Measurements from ENCODE around the gene DUXB.

The DUXB gene

DNA sequence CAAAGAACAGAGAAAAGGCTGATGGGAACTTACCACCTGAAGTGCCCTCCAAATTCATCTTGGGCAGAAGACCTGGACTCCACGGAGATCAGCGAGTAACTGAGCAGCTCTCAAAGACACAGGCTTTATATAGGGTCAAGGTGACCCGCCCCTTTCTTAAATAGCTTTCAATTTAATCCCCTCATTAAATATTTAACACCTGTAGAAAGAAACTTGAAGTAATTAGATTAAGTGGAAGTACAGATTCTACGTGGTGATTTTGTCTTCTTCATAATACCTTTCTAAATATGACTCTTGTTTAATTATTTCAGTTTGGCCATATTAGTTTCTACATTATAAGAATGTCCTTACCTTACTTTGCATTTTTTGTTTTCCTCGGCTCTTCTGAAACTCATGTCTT is at the start of gene DUXB:
DUXB (minus strand) TSS at position 101 of the 400 bp plus-strand sequence; CDS start at position 58, 43 bp downstream.
- DNase-seq, result no peak

GRCh38 chr16:75750528-75750927 is 49.3 kb upstream of the DUXB start:
- DNase-seq, result no peak

DNA sequence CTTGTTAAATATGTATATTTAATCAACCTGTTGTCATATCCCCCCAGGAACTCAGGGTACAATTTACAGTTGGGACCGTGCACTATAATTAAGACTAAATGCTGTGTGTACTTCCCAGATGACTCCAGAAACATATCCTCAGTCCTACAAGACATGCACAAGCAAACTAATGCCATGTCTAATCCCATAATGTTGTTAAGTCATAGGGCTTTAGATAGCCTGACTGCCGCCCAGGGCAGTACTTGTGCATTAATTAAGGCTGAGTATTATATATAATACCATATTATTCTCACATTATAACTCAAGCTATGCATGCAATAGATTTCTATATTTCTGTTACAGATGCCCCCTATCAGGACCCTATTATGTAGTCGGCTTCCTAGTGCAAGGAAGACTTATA is 45.1 kb upstream of the DUXB start:
- DNase-seq, result no peak

DNA sequence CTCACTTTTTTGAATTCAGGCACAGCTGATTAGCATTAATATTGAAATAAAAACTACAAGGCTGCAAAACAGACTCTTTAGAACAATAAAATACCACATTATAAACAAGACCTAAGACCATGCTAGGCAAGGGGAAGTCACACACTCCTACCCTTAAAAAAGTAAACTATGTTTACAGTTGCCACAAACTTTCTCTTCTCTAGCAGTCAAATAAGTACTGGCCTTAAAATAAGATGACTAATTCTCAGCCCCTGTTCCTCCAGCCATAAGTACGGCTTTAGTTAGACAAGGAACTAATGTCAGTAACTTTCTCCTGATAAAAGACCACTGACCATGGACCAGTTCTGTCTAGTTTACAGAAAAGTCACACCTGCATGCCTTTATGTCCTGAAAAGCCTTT is 44.6 kb upstream of the DUXB start:
- no peak for DNase-seq

- no peak for DNase-seq
Measured at GRCh38 chr16:75745242-75745641, 44.0 kb upstream of the DUXB start.

- no peak for DNase-seq
Measured at GRCh38 chr16:75742424-75743047, 41.3 kb upstream of the DUXB start.

DNA sequence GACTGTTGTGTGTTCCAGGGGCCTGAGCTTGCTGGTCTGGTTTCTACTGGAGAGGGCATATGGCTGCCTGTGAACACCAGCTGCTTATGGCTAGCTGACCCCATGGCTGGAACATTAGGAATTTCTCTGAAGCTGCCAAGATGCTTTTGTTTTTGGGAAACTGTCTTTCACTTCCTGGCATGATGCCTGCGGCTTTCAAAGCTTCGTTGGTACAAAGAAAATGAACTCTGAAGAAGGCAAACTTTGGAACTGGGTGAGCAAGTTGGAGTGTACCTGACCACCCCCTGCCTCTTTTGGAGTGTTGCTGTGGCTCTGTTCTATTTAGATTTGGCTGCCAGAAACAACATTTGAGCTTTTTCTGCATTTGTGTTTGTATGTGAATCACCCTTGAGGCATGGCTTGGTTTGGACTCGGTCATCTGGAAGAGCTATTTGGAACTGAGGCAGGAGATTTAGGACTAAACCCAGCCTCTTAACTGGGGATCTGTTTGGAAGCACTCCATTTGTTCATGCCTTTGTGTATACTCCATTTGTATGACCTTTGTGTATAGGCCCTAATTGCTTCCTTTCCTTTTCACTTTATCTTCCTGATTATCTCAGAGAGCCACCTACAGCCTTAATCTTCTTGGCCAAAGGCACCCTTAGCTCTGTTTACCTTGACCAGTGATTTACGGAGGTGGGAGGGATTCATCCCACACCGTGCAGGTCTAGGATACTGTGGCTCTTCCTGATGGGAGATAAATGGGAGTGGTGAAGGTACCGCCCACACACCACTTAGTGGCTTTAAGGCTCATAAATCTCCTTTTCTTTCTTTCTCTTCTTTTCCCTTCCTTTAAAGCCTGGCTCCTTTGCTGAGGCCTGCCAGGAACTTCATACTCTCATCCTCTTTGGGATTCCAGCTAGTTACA is 32.3 kb upstream of the DUXB start:
- no peak for DNase-seq

- DNase-seq, result no peak
Measured at GRCh38 chr16:75732871-75733270, 31.6 kb upstream of the DUXB start.

- no peak for DNase-seq
Measured at GRCh38 chr16:75727221-75727620, 26.0 kb upstream of the DUXB start.

GRCh38 chr16:75726390-75726789 is 25.1 kb upstream of the DUXB start, which contains the start of gene CPHXL:
TSS of gene CPHXL (minus strand) at chr16:75726490. CDS start at chr16:75726442, 48 bp downstream.
- DNase-seq, result no peak

- DNase-seq, result no peak
Measured at GRCh38 chr16:75718452-75718851, 17.2 kb upstream of the DUXB start.

DNA sequence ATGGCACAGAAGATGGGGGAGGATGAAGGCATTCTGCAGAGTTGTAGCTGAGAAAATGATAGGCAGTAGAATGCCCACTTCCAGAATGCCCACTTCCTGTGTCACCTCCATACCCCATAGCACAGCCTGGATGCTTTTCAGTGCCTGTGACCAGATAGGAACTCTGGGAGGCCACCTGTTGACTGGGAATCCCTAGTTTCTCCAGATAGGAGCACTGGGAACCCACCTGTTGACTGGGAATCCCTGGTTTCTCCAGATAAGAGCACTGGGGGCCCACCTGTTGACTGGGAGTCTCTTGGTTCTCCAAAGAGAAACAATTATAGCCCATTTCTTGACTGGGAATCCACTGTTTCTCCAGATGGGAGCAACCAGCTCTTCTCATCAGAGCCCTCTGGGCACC is 13.4 kb upstream of the DUXB start:
- DNase-seq, result no peak

- DNase-seq, result no peak
Measured at GRCh38 chr16:75710344-75710743, 9.1 kb upstream of the DUXB start.

GRCh38 chr16:75703306-75703705 is 2.0 kb upstream of the DUXB start:
- DNase-seq, result no peak

DNA sequence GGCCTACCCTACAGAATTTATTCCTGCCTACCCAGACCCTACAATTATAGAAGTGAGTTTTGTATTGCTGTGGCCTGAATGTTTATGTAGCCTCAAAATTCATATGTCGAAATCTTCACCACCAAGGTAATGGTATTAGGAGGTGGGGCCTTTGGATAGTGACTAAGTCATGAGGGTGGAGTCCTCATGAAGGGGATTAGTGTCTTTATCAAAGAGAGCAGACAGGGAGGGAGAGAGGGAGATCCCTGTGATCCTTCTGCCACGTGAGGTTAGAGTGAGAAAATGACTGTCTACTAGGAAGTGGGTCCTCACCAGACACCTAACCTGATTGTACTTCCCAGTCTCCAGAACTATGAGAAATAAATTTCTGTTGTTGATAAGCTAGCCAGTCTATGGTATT is 981 bp upstream of the DUXB start:
- DNase-seq, result no peak

GRCh38 chr16:75697571-75697970 is 3.7 kb downstream of the DUXB start:
- DNase-seq, result no peak

- DNase-seq, result no peak
Measured at GRCh38 chr16:75695708-75696107, 5.6 kb downstream of the DUXB start.

DNA sequence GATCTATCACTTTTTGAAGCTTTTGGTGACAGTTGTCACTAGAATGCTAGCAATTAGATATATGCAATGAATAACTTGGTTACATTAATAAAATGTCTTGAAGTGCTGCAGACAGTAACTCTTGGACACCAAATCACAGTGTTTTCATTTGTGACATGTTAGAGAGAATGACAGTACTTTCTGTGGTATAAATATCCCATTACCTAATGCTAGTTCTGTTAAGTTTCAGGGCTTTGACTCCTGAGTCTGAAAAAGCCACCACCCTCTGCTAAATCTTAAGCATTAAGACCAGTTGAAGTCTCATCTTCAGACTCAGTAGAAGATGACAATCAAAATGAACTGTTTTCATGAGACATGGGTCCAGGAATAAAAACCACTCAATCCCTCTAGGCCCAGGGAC is 13.9 kb downstream of the DUXB start:
- DNase-seq, result no peak

GRCh38 chr16:75682308-75682707 is 19.0 kb downstream of the DUXB start:
- DNase-seq, result no peak

DNA sequence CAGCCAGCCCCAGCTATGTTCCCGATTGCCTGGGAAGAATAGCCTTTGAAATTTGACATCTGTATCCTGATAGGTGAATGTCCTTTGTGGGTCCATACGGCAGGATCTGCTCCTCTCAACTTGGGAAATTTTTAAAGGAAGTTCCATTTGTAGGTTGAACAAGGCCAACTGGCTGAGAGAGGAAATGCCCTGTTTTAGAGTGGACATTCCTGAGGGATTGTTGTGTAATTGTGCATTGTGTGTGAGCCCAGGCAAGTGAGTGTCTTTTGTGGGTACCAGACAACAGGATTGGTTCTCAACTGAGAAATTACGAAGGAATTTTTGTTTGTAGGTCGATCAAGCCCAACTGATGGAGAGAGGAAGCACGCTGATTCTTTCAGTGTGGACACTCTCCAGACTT is 21.9 kb downstream of the DUXB start:
- no peak for DNase-seq

DNA sequence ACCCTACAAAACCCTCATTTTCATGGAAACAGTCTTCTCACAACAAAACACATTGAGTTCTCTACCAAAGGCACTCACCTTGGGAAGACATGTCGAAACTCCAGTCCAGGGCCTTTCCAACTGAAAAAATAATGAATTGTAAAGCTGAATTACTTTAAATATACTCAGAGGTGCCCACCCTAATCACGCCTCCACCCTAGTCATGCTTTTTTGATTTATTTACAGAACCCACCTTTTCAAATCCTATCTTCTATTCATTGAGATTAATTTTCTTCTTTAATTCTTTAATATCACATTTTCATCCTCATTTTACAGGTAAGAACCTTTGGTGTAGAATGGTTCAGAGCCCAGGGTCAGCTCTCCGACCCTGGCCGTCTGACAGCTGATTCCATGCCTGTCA is 24.4 kb downstream of the DUXB start, which contains the start of gene CPHXL2:
CPHXL2 (minus strand) TSS at position 101 of the 400 bp plus-strand sequence; CDS start at position 91, 10 bp downstream.
- DNase-seq, result no peak

GRCh38 chr16:75667503-75667902 is 33.8 kb downstream of the DUXB start:
- DNase-seq, result no peak

GRCh38 chr16:75660726-75661302 is 40.4 kb downstream of the DUXB start:
- no peak for DNase-seq

GRCh38 chr16:75660321-75660720 is 40.9 kb downstream of the DUXB start:
- DNase-seq, result no peak
